Loucy (cell line): ENCODE measurements around the gene AGAP3.

Source experiments
- H2AFZ ChIP-seq: fragments of 200-600 bp; sonication (generic); 2 replicates; pipeline ENCODE4 v1.6.0; 2016; ENCODE audit warnings: antibody characterized with exemption, mild to moderate bottlenecking, low read length, moderate library complexity
- H3F3A ChIP-seq: fragments of 200-600 bp; 2 replicates; pipeline ENCODE4 v1.6.0; 2016; ENCODE audit warnings: antibody characterized with exemption, low read depth, mild to moderate bottlenecking
- H3K27me3 ChIP-seq: fragments of 200-600 bp; sonication (generic); 2 replicates; pipeline ENCODE4 v1.6.1; 2014; ENCODE audit warnings: low read length, mild to moderate bottlenecking; ENCODE audit not compliant: insufficient read depth, poor library complexity, severe bottlenecking
- H3K36me3 ChIP-seq: fragments of 200-600 bp; sonication (generic); 2 replicates; pipeline ENCODE4 v1.6.1; 2016; ENCODE audit warnings: low read length; ENCODE audit not compliant: insufficient read depth
- H3K4me1 ChIP-seq: fragments of 200-600 bp; sonication (generic); 2 replicates; pipeline ENCODE4 v1.5.1; 2014; ENCODE audit warnings: low read length, mild to moderate bottlenecking; ENCODE audit not compliant: insufficient read depth, poor library complexity, severe bottlenecking
- H3K4me2 ChIP-seq: fragments of 200-600 bp; sonication (generic); 2 replicates; pipeline ENCODE4 v1.6.0; 2014; ENCODE audit warnings: antibody characterized with exemption, low read length, low read depth, mild to moderate bottlenecking; ENCODE audit not compliant: poor library complexity, severe bottlenecking
- H3K4me3 ChIP-seq: fragments of 200-600 bp; sonication (generic); 2 replicates; pipeline ENCODE4 v1.5.1; 2014; ENCODE audit warnings: low read length, mild to moderate bottlenecking, mixed read lengths; ENCODE audit not compliant: poor library complexity, severe bottlenecking
- H3K79me2 ChIP-seq: fragments of 200-600 bp; sonication (generic); 2 replicates; pipeline ENCODE4 v1.6.1; 2014; ENCODE audit warnings: low read length; ENCODE audit not compliant: insufficient read depth
- H3K9ac ChIP-seq: fragments of 200-600 bp; sonication (generic); 2 replicates; pipeline ENCODE4 v1.6.0; 2014; ENCODE audit warnings: mild to moderate bottlenecking, low read depth, low read length, moderate library complexity; ENCODE audit not compliant: poor library complexity, severe bottlenecking
- H3K9me2 ChIP-seq: fragments of 200-600 bp; sonication (generic); replicated peaks from 2 replicates; pipeline ENCODE4 v1.6.1; 2016; ENCODE audit warnings: low read depth, low read length, mixed read lengths
- H3K9me3 ChIP-seq: fragments of 200-600 bp; sonication (generic); 2 replicates; pipeline ENCODE4 v1.6.1; 2014; ENCODE audit warnings: mild to moderate bottlenecking, antibody characterized with exemption, low read length, low read depth; ENCODE audit not compliant: insufficient read depth
- H4K20me1 ChIP-seq: fragments of 200-600 bp; sonication (generic); 2 replicates; pipeline ENCODE4 v1.6.0; 2014; ENCODE audit warnings: antibody characterized with exemption, low read length, mild to moderate bottlenecking; ENCODE audit not compliant: insufficient read depth, poor library complexity, severe bottlenecking
- CTCF ChIP-seq: fragments of 200-600 bp; sonication (generic); conservative IDR thresholded peaks from 2 replicates; pipeline ENCODE4 v1.5.1; 2014; ENCODE audit warnings: mild to moderate bottlenecking, antibody characterized with exemption, low read length
- EZH2phosphoT487 ChIP-seq: fragments of 200-600 bp; IDR thresholded peaks from 2 replicates; pipeline ENCODE4 v1.6.1; 2018; ENCODE audit warnings: antibody characterized with exemption, mild to moderate bottlenecking, moderate library complexity, borderline replicate concordance

AGAP3 gene

GRCh38 chr7:151135866-151136843, 49.9 kb downstream of the AGAP3 start:
- H3K4me1 ChIP-seq = no peaks in the 10 kb centered on the region
- H4K20me1 ChIP-seq = no peaks in the 10 kb centered on the region
- no peaks in the 10 kb centered on the region for H3K9me3 ChIP-seq
- H3K4me3 ChIP-seq = no peak overlapping the region
- H2AFZ ChIP-seq = no peak overlapping the region
- TF ChIP-seq EZH2phosphoT487 (no peak), CTCF (no peak)
- peaks cover 44% of the 10 kb centered on the region; the same call in 1 of the 2 replicates for H3K36me3 ChIP-seq
- no peaks in the 10 kb centered on the region for H3K27me3 ChIP-seq
- H3K79me2 ChIP-seq = no peaks in the 10 kb centered on the region
- H3F3A ChIP-seq = no peaks in the 10 kb centered on the region
- H3K4me2 ChIP-seq = no peak overlapping the region
- no peak overlapping the region for H3K9ac ChIP-seq
- no peaks in the 10 kb centered on the region for H3K9me2 ChIP-seq

GRCh38 chr7:151137076-151137675, 50.9 kb downstream of the AGAP3 start:
- Histone ChIP-seq H3K9ac (no peak overlapping the region), H3K9me3 (no peaks in the 10 kb centered on the region), H3K4me3 (no peak overlapping the region), H3K9me2 (no peaks in the 10 kb centered on the region), H3K4me1 (no peaks in the 10 kb centered on the region), H3K79me2 (no peaks in the 10 kb centered on the region), H2AFZ (no peak overlapping the region), H3F3A (no peaks in the 10 kb centered on the region), H3K36me3 (peaks cover 36% of the 10 kb centered on the region; the same call in 1 of the 2 replicates), H4K20me1 (no peaks in the 10 kb centered on the region), H3K4me2 (no peak overlapping the region), H3K27me3 (no peaks in the 10 kb centered on the region)
- TF ChIP-seq EZH2phosphoT487 = no peak
- TF ChIP-seq CTCF = no peak

GRCh38 chr7:151137791-151138152, 51.5 kb downstream of the AGAP3 start:
- no peaks in the 10 kb centered on the region for H3K27me3 ChIP-seq
- no peaks in the 10 kb centered on the region for H3K9me3 ChIP-seq
- TF ChIP-seq EZH2phosphoT487 = no peak
- no peak for TF ChIP-seq CTCF
- H3K36me3 ChIP-seq = peaks cover 30% of the 10 kb centered on the region; the same call in 1 of the 2 replicates
- no peaks in the 10 kb centered on the region for H3K79me2 ChIP-seq
- H3F3A ChIP-seq = no peaks in the 10 kb centered on the region
- no peaks in the 10 kb centered on the region for H3K4me1 ChIP-seq
- no peaks in the 10 kb centered on the region for H3K9me2 ChIP-seq
- H2AFZ ChIP-seq = no peak overlapping the region
- H4K20me1 ChIP-seq = no peaks in the 10 kb centered on the region
- H3K4me2 ChIP-seq = no peak overlapping the region
- H3K4me3 ChIP-seq = no peak overlapping the region
- no peak overlapping the region for H3K9ac ChIP-seq
